Fibroblast of lung (primary cell): ENCODE results near the gene PDE2A.

Source experiments
- CTCF ChIP-seq, 2 donors: IDR thresholded peaks in 1 of 2; conservative IDR thresholded peaks in 1 of 2; 1 replicate in 1 of 2; 2 replicates in 1 of 2; pipeline ENCODE4 v1.5.1; 2011 to 2012; ENCODE audit warnings: low read length in 2 of 2, control low read depth in 1 of 2, inconsistent platforms in 1 of 2, low read depth in 1 of 2, mild to moderate bottlenecking in 1 of 2
- EZH2 ChIP-seq: IDR thresholded peaks from 2 replicates; pipeline ENCODE4 v1.5.1; 2012; ENCODE audit warnings: low read length, control low read depth, mild to moderate bottlenecking; ENCODE audit errors: missing control alignments

GRCh38 chr11:72652133-72652532 lies 22.1 kb downstream of the PDE2A start:
- TF ChIP-seq CTCF (conservative IDR thresholded peaks at IDR 0.05 in 1 of 2, IDR thresholded peaks at IDR 0.05 in 1 of 2; ENCODE audit: low read depth in 1 of 2, low read length in 2 of 2), result no peak
- no peak for TF ChIP-seq EZH2
